GM12801 (cell line): ENCODE data around the gene SEMA3D.

ENCODE experiments used
- CTCF ChIP-seq: IDR thresholded peaks from one replicate; pipeline ENCODE4 v1.5.1; 2011; ENCODE audit warnings: control low read depth; ENCODE audit not compliant: insufficient read length; ENCODE audit errors: extremely low read depth

The SEMA3D gene

GRCh38 chr7:85095806-85096205 is 91.0 kb downstream of the SEMA3D start:
- no peak for TF ChIP-seq CTCF

GRCh38 chr7:85095366-85095765 is 91.5 kb downstream of the SEMA3D start:
- no peak for TF ChIP-seq CTCF

GRCh38 chr7:85094046-85094725 is 92.7 kb downstream of the SEMA3D start:
- TF ChIP-seq CTCF = no peak

- TF ChIP-seq CTCF = no peak
Observed at GRCh38 chr7:85091565-85091928, 95.3 kb downstream of the SEMA3D start.

GRCh38 chr7:85090919-85091564 is 95.8 kb downstream of the SEMA3D start:
- TF ChIP-seq CTCF = no peak

- TF ChIP-seq CTCF = no peak
Observed at GRCh38 chr7:85090143-85090542, 96.7 kb downstream of the SEMA3D start.

GRCh38 chr7:85081846-85082245 is 105.0 kb downstream of the SEMA3D start:
- no peak for TF ChIP-seq CTCF
